Liver (tissue), 9 donors: ENCODE data around the gene ERC1. TPM values are rescaled to one million over a fixed set of nuclear protein-coding genes. Genes with fewer than 3 reads are reported as not detected.
A peak's percentile ranks its signal among the peaks of the same experiment; 100 is the strongest.
"Not testable (repeated sequence)": the region's sequence is repeated elsewhere in the genome, so short reads cannot be mapped to it uniquely, and the experiment has no call there.

ENCODE experiments used
- DNase-seq: peaks from one replicate; pipeline ENCODE4 v3.0.0-alpha.2; 2017; ENCODE audit warnings: low spot score
- H3K27ac ChIP-seq, 2 donors: one replicate each; pipeline ENCODE4 v1.7.0; 2013; ENCODE audit warnings: inconsistent platforms in 2 of 2, low read length in 2 of 2, control low read depth in 1 of 2, low read depth in 1 of 2, mild to moderate bottlenecking in 1 of 2
- H3K27me3 ChIP-seq, 4 donors: one replicate each; pipeline versions ENCODE4 v1.6.1 to v1.7.0; 2013; ENCODE audit warnings: low read length in 3 of 4, inconsistent platforms in 1 of 4, mild to moderate bottlenecking in 1 of 4, moderate library complexity in 1 of 4; ENCODE audit not compliant: control insufficient read depth in 4 of 4, insufficient read depth in 4 of 4
- H3K36me3 ChIP-seq, 4 donors: one replicate each; pipeline versions ENCODE4 v1.6.1 to v1.7.0; 2013; ENCODE audit warnings: low read length in 3 of 4, mild to moderate bottlenecking in 3 of 4, low read depth in 1 of 4, moderate library complexity in 1 of 4; ENCODE audit not compliant: control insufficient read depth in 4 of 4, insufficient read depth in 3 of 4
- H3K4me1 ChIP-seq, 4 donors: one replicate each; pipeline versions ENCODE4 v1.6.1 to v1.7.0; 2013; ENCODE audit warnings: low read length in 3 of 4, mild to moderate bottlenecking in 3 of 4, moderate library complexity in 1 of 4; ENCODE audit not compliant: control insufficient read depth in 4 of 4, insufficient read depth in 4 of 4
- H3K4me3 ChIP-seq, 3 donors: one replicate each; pipeline versions ENCODE4 v1.6.1 to v1.7.0; 2013; ENCODE audit warnings: low read length in 3 of 3, control low read depth in 1 of 3, low read depth in 1 of 3, mild to moderate bottlenecking in 1 of 3
- H3K9ac ChIP-seq, 2 donors: one replicate each; pipeline ENCODE4 v1.7.0; 2013; ENCODE audit warnings: low read length in 2 of 2, mild to moderate bottlenecking in 2 of 2, moderate library complexity in 2 of 2, control low read depth in 1 of 2, low read depth in 1 of 2
- H3K9me3 ChIP-seq, 4 donors: one replicate each; pipeline versions ENCODE4 v1.6.1 to v1.7.0; 2013; ENCODE audit warnings: low read length in 3 of 4; ENCODE audit not compliant: control insufficient read depth in 4 of 4
- EGR1 ChIP-seq, 2 donors: IDR thresholded peaks; 2 replicates each; pipeline ENCODE4 v1.6.1; 2016 to 2018; ENCODE audit warnings: antibody characterized with exemption in 2 of 2, low read depth in 2 of 2
- FOXA2 ChIP-seq: IDR thresholded peaks from 2 replicates; pipeline ENCODE4 v1.6.1; 2016; ENCODE audit warnings: antibody characterized with exemption
- GABPA ChIP-seq, 2 donors: IDR thresholded peaks in 1 of 2; conservative IDR thresholded peaks in 1 of 2; 2 replicates each; pipeline ENCODE4 v1.6.1; 2016; ENCODE audit warnings: antibody characterized with exemption in 2 of 2, mild to moderate bottlenecking in 1 of 2, moderate library complexity in 1 of 2
- HNF4A ChIP-seq, 2 donors: conservative IDR thresholded peaks; 2 replicates each; pipeline ENCODE4 v1.6.1; 2016; ENCODE audit warnings: antibody characterized with exemption in 2 of 2, mild to moderate bottlenecking in 2 of 2
- JUND ChIP-seq, 2 donors: IDR thresholded peaks; 2 replicates each; pipeline ENCODE4 v1.6.1; 2016; ENCODE audit warnings: antibody characterized with exemption in 2 of 2
- NR2F2 ChIP-seq: IDR thresholded peaks from 2 replicates; pipeline ENCODE4 v1.6.1; 2016; ENCODE audit warnings: antibody characterized with exemption
- RAD21 ChIP-seq, 2 donors: IDR thresholded peaks; 2 replicates each; pipeline ENCODE4 v1.6.1; 2016; ENCODE audit warnings: antibody characterized with exemption in 2 of 2, mild to moderate bottlenecking in 2 of 2
- SP1 ChIP-seq: IDR thresholded peaks from 2 replicates; pipeline ENCODE4 v1.6.1; 2018; ENCODE audit warnings: antibody characterized with exemption, mild to moderate bottlenecking
- TAF1 ChIP-seq: conservative IDR thresholded peaks from 2 replicates; pipeline ENCODE4 v1.6.1; 2016; ENCODE audit warnings: antibody characterized with exemption, mild to moderate bottlenecking
- WGBS: extraction: QIAGEN DNeasy Blood & Tissue Kit; methylation state at CpG from one replicate; pipeline ENCODE4 v1.1.7; 2013; 5-methylcytosine and 5-hydroxymethylcytosine counted together
- polyA plus RNA-seq, 2 donors: library from polyadenylated mRNA; stranded (reverse) in 1 of 2; unstranded in 1 of 2; fragments of 200-250 nt in 1 of 2; fragments of >200 nt in 1 of 2; fragmentation: Nextera tagmentation in 1 of 2; extraction: Ambion mirVana in 1 of 2; gene quantifications; one replicate each; pipeline versions ENCODE4 v1.2.1 to v1.2.3, GENCODE V29; 2013 to 2015
- total RNA-seq, 2 donors: library from RNA; depleted of rRNA; stranded (reverse); fragments of >200 nt; gene quantifications; one replicate each; pipeline ENCODE4 v1.2.3, GENCODE V29; 2014
- TF ChIP-seq, protein P1 (sequence below): IDR thresholded peaks from 2 replicates; pipeline ENCODE4 v1.6.1; 2016; ENCODE audit warnings: antibody characterized with exemption
- TF ChIP-seq, protein P2 (sequence below): fragments of 150-350 bp; IDR thresholded peaks from 2 replicates; pipeline ENCODE4 v1.5.1; 2017; ENCODE audit warnings: improper control_type of control experiment, low read depth, low read length; ENCODE audit not compliant: missing input control
- donor health status: healthy.
- donor health status: healthy.
- donor health status: healthy.
- donor health status: healthy.
- donor health status: healthy.

ERC1 gene
- total and polyA plus RNA-seq, 4 donors = 6.2 to 50.2 (median 10.3) TPM

DNA sequence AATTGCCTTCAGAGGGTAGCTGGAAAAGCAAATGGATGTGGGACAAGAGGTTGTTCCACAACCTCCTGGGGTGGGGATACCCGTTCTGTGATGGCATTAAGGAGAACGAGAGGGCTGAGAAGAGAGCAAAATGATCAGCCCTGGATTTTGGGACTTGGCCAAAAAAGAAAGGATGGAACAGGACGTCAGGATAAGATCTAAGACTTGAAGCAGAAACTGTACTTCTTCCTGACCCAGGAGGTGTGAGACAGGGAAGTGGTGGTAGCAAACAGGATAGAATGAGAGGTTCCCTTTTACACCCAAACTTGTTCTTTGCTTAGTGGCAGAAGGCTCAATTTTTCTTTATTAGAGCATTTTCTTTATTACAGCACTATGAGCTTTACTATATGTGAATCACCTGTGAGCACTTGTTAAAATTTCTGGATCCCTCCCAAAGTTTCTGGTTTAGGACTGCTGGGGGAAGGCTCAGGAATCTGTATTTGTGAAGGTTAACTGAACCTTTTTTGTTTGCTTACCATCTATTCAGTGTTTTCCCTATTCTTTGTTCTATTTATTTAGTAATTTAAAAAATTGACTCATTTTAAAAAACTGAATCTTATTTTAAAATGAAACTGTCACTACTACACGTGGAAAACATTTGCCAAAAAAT lies 59.2 kb downstream of the ERC1 start (continued):
- TF ChIP-seq, protein P1, sequence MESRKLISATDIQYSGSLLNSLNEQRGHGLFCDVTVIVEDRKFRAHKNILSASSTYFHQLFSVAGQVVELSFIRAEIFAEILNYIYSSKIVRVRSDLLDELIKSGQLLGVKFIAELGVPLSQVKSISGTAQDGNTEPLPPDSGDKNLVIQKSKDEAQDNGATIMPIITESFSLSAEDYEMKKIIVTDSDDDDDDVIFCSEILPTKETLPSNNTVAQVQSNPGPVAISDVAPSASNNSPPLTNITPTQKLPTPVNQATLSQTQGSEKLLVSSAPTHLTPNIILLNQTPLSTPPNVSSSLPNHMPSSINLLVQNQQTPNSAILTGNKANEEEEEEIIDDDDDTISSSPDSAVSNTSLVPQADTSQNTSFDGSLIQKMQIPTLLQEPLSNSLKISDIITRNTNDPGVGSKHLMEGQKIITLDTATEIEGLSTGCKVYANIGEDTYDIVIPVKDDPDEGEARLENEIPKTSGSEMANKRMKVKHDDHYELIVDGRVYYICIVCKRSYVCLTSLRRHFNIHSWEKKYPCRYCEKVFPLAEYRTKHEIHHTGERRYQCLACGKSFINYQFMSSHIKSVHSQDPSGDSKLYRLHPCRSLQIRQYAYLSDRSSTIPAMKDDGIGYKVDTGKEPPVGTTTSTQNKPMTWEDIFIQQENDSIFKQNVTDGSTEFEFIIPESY = no peak

DNA sequence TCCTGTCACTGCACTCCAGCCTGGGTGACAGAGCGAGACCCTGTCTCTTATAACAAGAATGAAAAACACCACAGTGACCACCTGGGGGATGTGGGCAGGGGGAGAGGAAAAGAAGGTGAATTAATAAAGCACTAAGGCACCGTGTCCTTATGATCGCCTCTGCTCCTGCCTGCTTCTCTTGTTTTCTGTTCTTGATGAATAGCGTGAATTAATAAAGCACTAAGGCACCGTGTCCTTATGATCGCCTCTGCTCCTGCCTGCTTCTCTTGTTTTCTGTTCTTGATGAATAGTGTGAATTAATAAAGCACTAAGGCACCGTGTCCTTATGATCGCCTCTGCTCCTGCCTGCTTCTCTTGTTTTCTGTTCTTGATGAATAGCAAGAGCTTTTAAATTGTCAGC lies 60.6 kb downstream of the ERC1 start:
- H3K9me3 ChIP-seq, H3K27ac ChIP-seq, H3K4me3 ChIP-seq, H3K36me3 ChIP-seq, H3K27me3 ChIP-seq, DNase-seq, H3K9ac ChIP-seq: not testable (repeated sequence)
- H3K4me1 ChIP-seq = peaks cover 3 to 24% (median 16%) of the 10 kb centered on the region in 4 donors
- 97% methylated on average over 8 of the region's 8 CpGs for WGBS

DNA sequence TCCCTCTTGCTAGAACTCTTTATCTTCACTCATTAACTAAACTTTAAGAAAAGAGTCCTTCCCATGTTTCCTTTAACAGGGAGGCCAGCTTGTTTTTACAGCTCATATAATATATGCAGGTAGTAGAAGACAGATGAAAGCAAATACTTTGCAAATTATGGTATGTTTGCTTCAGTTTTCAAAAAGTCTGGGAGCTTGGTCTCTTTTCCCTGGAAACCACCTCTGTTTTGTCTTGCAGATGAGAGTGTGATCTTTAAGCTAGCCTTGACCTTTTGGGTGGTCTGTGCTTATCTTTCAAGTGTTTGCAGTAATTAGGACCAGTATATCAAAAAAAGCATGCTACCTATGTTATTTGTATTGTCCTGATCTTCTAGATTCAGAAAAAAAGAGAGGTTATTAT lies 62.7 kb downstream of the ERC1 start:
- TF ChIP-seq EGR1 (IDR thresholded peaks at IDR 0.05; ENCODE audit: low read depth in 2 of 2) = no peak
- TF ChIP-seq RAD21 (IDR thresholded peaks at IDR 0.05) = no peak
- TF ChIP-seq GABPA (IDR thresholded peaks at IDR 0.05 in 1 of 2, conservative IDR thresholded peaks at IDR 0.05 in 1 of 2) = no peak
- TF ChIP-seq, protein P2, sequence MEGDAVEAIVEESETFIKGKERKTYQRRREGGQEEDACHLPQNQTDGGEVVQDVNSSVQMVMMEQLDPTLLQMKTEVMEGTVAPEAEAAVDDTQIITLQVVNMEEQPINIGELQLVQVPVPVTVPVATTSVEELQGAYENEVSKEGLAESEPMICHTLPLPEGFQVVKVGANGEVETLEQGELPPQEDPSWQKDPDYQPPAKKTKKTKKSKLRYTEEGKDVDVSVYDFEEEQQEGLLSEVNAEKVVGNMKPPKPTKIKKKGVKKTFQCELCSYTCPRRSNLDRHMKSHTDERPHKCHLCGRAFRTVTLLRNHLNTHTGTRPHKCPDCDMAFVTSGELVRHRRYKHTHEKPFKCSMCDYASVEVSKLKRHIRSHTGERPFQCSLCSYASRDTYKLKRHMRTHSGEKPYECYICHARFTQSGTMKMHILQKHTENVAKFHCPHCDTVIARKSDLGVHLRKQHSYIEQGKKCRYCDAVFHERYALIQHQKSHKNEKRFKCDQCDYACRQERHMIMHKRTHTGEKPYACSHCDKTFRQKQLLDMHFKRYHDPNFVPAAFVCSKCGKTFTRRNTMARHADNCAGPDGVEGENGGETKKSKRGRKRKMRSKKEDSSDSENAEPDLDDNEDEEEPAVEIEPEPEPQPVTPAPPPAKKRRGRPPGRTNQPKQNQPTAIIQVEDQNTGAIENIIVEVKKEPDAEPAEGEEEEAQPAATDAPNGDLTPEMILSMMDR = no peak
- no peak for TF ChIP-seq HNF4A (conservative IDR thresholded peaks at IDR 0.05)
- no peak for TF ChIP-seq TAF1
- TF ChIP-seq JUND (IDR thresholded peaks at IDR 0.05) = no peak
- TF ChIP-seq, protein P1 = no peak
- no peak for TF ChIP-seq NR2F2
- TF ChIP-seq SP1 = no peak
- no peak for TF ChIP-seq FOXA2

More for the DNA sequence above, 62.7 kb downstream of the ERC1 start:
- peaks cover 3 to 22% (median 16%) of the 10 kb centered on the region in 4 donors for H3K4me1 ChIP-seq
- H3K4me3 ChIP-seq = no peak overlapping the region
- no peak overlapping the region for H3K9ac ChIP-seq
- H3K9me3 ChIP-seq = no peaks in the 10 kb centered on the region
- no peaks in the 10 kb centered on the region for H3K36me3 ChIP-seq
- DNase-seq = no peak
- peak overlapping the region in 1 of 2 donors; percentile 41 for H3K27ac ChIP-seq
- H3K27me3 ChIP-seq = no peaks in the 10 kb centered on the region
